Fibroblast of gingiva (primary cell): ENCODE measurements around the gene SAMD7.
A peak's percentile ranks its signal among the peaks of the same experiment; 100 is the strongest.

Experiments
- DNase-seq: peaks from one replicate; pipeline ENCODE4 v3.0.0-alpha.2; 2011; ENCODE audit warnings: low read depth

Gene SAMD7, protein sequence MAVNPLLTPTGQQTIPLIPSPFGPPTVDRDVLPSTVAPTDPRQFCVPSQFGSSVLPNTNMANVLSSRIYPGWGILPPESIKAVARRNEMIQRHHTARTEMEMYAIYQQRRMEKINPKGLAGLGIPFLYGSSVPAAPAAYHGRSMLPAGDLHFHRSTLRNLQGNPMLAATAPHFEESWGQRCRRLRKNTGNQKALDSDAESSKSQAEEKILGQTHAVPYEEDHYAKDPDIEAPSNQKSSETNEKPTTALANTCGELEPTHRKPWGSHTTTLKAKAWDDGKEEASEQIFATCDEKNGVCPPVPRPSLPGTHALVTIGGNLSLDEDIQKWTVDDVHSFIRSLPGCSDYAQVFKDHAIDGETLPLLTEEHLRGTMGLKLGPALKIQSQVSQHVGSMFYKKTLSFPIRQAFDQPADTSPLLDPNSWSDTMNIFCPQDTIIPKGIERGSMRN

DNA sequence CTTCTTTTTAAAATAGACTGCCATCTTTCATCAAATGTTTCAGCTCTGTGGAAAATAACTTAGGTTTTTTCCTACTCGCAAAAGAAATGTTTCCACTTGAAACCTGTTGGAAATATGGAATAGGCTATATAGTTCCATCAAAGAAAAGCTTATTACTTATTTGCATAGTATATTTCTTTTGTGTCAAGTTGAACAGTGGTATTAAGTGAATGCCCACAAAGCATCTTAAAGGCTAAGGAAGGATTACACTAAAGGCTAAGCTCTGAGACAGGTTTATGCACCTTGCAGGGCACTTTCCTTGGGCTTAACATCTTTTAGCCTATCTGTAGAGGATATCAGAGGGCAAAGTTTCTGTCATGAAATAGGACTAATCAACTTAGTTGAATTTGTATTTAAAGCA lies at the start of gene SAMD7:
TSS of gene SAMD7 (plus strand) at position 301 of the 400 bp plus-strand sequence. CDS start 7,927 bp downstream, outside the sequence.
- DNase-seq = no peak

DNA sequence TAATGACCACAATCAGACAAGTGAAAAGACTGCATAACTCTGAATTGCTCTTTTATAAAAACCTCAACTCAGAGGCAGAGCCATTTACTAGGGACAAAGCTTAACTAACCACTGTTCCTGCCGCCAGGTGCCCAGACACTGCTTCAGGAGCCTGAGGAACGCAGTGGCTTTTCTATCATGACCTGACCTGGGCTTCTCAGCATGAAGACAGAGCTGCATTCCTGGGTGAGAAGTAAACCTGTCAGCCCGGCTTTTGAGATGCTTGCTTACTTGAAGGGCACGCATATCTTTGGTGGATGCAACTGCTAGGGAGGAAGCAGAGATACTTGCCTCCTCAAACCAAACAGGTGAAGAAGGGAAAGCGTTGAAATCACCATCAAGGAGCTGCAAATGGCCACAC lies 49.5 kb upstream of the SAMD7 start:
- DNase-seq = no peak

DNA sequence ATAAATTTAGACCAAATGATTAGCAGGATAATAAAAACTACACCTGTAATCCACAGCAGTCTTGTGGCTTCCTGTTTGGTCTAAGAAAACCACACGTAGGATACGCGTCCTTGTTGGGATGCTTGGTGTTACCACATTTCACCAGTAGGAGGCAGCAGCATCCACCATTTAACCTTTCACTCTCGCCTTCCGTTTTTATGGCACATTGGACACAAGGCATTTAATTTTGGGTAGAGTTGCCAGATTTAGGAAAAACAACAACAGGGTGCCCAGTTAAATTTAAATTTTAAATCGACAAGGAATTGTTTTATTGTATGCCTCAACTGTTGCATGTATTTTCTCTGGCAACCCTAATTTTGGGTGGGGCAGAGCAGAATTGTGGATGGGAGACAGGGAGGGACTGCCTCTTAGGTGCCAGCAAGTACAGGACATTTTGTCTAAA lies 47.9 kb upstream of the SAMD7 start:
- peak; percentile 53 for DNase-seq

DNA sequence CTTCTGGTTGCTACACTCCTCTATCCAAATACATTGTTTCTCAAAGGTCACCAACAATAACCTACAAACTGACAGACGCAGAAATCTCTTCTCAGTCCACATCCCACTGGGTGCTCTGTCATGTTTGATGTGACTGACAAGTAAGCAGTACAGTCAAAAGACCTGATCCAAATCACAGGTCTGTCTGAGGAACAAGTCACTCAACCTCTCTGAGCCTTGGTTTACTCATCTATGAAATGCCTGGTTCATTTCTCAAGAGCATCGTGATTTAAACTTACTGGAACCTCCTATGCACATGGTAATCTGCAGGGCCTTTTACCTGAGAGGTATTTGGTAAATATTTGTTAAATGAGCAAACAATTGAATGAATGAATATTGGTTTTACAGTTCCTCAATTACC lies 47.1 kb upstream of the SAMD7 start:
- no peak for DNase-seq

DNA sequence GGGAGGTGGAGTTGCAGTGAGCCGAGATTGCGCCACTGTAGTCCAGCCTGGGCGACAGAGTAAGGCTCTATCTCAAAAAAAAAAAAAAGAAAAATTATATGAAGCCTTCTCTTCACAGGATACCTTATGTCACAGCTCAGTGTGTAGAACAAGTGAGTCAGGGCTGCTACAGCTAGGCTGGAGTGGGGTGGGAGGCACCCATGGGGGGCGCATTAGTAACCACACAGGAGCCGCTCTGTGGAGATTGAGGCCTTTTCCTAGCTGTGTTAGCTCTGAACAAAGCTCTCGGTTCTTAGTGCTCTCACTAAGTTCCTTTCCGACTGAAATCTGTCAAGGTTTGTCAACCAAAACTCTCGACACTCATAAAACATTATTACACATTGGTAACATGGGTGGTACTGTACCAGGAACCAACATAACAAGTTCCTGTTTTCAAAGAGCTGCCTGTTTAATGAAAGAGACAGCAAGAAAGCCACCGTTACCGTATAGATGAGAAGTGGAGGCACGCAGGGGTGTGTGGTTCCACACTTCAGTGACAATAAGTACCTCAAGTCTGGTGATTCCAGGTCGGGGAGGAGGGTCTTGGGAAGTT lies 46.1 kb upstream of the SAMD7 start:
- no peak for DNase-seq

DNA sequence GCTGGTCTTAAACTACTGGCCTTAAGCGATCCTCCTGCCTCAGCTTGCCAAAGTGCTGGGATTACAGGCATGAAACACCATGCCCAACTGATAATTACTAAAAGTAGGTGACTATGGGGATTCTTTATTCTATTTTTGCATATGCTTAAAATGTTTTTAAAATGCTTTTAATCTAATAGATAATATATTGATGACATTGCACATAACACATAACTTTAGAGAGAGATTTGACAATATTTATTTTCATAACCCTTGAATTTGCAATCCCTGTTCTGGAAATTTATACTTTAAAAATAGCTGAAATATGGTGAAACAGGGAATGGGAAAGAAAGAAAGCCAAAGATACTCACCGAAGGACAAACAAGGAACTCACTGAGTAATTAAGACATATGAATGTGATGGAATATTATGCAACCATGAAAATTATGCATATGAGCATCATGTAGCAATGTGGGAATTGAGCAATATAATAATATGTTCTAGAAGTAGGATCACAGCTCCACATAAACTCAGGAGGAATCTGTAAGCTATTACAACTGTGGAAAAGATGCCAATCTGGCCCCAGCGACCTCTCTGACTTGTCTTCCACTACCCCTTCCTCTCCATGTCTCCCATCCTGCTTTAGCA lies 43.7 kb upstream of the SAMD7 start:
- DNase-seq = no peak

DNA sequence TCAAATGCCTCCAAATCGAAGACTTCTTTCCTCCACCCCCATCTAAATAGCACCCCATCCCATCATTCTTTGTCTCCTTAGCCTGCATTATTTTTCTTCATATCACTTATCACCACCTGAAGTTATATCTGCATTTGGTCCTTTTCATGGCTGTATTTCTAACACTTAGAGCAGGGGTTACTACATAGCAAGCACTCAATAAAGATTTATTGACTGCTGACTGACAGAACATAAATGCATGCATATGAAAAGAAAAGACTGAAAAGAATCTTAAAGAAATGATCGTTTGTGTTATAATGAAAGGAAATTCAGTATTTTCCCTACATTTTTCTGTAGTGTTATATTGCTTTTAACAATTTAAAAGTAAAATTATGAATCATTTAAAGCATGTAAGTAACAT lies 43.0 kb upstream of the SAMD7 start:
- DNase-seq = no peak

DNA sequence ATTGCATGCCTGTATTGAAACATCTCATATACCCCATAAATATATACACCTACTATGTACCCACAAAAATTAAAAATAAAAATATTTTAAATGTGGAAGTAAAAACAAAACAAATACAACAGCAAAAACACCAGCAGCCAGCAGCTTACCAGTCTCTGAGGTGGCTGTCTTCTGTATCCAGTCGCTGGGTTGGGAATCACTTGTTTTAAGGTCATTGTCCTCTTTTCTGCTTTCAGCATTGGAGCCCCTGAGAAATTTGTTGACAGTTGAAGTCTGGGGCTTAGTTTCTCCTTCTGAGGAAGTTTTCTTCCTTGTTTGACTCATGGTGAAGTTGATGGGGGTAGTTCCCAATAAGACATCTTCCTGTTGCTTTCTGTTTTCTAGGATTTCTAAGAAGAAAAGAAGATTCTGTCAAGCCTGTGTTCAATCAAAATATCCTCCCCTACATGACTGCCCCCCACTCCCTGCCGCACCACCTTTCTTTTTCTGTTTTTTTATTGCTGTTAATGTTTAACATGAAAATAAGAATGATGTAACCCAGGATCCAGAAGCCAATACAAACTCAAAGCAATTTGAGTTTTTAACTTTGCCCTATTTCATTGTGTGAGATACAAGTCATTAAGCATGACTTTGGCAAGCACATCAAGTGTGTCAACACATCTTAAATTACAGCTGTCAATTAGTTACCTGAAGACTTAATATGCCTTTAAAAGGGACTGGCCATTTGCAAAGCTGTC lies 41.7 kb upstream of the SAMD7 start, which contains the start of gene LRRC31:
TSS of gene LRRC31 (minus strand) at position 452 of the 737 bp plus-strand sequence. CDS start at position 324, 128 bp downstream.
- DNase-seq = no peak

DNA sequence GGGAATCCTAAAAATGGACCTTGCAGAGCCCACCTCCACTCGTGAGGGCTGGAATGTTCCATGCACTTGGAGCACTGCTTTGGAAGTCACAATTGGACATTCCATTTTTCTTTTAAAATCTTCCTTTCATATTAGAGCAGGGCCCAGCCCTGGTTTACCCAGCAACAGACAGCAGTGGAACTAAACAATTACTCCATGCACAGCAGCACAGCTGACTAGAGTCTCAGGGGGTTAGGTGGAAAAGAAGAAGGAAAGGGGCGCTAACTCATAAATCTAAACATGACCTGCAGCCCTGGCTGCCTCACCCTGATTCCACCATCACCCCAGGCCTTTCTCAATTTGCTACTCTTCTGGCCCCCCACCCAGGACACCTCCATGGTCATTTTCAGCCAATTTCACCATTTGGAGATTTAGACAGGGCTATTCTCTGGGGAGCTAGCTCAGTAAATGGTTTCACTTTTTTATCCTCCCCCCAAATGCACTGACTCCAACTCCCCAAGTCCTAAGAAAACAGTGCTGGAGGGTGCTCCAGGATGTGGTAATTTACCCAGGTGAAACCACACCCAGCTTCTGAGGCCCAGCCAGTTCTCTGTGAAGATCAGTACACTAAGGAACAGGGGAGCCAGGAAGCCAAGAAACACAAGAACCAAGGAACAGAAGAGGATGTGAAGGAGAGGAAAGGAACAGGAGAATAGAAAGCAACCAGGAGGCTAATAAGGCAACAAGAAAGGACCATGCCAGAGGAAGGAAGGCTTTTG lies 40.1 kb upstream of the SAMD7 start:
- no peak for DNase-seq

DNA sequence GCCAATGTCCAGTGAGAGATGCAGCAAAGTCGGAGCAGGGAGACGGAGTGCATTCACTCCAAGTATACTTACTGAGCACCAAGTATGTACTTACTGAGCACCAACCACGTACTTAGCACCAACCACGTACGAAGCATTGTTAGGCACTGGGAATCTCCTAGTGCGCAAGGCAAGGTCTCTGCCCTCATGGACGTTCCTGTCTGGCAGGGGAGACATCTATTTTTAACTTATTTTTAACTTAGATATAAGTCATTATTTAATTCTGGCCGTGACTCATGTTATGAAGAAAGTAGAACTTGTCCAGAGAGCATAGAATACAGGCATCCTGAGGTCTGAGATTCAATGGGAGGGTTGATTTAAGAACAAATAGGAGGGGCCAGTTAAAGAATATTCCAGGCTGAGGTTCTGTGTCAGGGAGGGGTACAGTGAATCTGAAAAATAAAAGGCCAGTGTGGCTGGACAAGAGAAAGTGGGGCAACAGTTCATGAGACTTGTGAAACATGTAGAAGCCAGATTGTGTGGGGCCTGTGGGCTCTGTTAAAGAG lies 32.3 kb upstream of the SAMD7 start:
- no peak for DNase-seq

DNA sequence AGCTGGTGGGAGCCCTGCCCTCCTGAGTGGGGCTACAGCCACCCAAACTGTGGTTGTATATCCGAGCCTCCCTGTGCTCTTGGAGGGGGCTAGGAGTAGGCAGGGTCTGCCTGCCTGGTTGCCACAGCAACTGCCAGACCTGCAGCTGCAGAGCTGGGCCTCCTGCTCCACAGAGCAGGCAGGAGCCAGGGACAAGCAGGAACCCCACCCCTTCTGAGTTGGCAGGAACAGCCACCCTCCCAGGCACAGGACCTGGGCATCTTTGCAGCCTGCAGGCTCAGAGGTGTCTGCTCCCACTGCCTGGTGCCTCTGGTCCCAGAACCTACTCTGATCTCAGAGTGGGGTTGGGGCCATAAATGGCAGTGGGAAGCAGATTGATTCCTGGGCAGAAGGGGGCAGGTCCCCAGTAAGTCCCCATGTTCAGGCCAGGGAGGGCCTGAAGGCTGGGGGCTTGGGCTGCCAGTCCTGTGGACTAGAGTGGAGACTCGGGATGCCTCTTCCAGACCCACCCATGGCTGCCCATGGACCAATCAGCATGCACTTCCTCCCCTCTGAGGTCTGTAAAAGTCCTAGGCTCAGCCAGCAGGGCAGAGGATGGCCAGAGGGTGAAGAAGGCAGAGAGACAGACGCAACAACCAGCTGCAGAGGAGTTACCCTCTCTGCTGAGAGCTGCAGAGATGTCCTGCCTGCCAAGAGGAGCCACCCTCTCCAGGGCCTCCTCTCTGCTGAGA lies 31.4 kb upstream of the SAMD7 start:
- DNase-seq = no peak

DNA sequence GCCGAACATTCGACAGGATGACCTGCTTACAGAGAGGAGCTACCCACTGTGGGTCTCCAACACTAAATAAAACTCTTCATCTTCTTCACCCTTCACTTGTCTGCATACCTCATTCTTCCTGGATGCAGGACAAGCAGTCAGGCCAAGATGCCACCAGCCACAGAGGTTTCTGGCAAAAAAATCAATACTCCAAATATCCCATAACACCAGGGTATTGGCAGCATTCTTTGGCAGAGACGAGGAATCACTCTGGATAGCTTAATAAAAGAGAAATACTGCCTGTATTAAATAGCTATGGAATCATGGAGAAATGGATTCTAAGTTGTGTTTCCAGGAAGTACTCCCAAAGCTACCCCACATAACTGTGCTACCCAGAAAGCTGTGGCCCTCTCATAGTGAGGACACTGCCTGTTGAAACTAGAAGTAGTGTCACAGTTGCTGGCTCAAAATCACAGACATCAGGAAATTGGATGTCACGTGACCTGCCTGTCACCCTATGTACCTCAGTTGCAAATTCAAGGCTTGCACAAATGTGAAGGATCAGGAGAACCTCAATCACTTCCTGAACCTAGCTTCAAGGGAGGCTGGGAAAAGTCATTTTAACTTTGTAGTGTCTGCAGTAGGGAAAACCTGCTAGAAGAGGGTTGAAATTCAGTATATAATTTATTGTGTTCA lies 30.7 kb upstream of the SAMD7 start:
- no peak for DNase-seq

DNA sequence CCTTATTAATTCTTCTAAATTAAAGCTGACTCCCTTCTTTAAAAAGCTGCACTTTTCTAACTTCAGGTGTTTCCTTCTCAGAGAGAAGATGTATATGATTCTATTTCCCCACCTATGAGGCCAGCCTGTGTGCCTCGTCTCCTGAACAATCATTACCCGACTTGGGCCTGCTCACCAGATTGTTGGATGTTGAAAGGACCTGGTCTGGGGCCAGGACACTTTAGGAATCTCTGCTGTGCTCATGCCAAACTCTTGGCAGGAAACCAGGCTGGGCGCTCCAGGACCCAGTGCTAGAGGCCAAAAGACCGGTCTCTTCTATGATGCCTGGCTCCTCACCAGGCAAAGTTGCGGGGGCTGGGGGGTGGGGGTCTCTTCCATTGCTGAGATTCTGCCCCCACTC lies 24.7 kb upstream of the SAMD7 start:
- peak; percentile 83 for DNase-seq

DNA sequence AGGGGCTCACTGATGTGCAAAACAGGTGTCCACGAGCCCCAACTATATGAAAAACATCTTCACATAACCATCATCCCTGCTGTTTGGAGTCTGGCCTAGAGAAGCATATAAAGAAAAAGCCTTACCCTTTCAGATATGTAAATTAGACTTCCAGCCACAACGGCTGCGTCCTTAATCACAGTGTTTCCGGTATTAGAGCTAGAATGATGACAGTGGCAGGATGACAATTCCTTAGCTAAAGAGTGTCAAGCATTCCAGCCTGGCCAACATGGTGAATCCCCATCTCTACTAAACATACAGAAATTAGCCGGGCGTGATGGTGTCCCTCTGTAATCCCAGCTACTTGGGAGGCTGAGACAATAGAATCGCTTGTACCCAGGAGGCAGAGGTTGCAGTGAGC lies 19.5 kb upstream of the SAMD7 start:
- DNase-seq = no peak

DNA sequence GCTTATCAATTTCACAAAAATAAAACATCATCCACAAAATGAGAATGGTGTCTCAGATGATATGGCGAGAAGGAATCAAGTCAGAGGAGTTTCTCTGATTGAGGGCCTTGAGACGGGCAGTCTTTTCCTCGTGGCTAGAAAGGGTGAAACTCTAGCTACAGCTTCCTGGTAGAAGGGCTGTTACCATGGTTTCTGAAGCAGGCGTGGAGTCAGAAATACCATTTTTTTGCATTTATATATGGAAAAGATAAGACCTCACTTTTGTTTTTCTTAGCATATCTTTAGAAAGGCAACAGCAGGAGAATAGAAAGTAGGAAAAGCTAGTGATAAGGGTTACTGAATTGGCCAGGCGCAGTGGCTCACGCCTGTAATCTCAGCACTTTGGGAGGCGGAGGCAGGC lies 17.3 kb upstream of the SAMD7 start:
- DNase-seq = no peak

DNA sequence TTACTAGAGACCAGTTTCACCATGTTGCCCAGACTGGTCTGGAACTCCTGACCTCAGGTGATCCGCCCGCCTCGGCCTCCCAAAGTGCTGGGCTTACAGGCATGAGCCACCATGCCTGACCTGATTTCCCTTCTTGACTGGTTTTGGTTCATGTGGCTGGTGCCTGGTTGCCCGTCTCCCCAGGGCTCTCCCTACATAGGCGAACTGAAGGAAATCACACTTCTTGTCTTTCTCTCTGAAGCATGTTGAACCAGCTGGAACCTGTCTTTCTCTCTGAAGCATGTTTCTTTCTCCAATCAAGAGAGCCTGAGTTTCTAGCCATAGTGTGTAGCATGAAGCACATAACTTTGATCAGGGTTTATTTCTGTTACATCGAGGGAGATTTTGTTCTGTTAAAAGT lies 16.3 kb upstream of the SAMD7 start:
- DNase-seq = no peak

DNA sequence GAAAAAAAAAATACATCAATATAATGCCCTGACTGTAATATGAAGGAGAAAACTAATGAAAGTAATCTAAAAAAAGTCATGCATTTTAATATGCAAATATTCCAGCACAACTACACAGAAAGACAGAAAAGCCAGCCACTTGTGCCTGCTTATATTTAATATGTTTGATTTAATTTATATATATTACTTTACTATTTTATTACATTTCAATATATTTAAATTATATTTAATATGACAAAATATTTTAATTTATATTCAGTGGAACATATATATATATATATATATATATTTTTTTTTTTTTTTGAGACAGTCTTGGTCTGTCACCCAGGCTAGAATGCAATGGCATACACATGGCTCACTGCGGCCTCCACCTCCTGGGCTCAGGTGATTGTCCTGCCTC lies 14.1 kb upstream of the SAMD7 start:
- DNase-seq = no peak

DNA sequence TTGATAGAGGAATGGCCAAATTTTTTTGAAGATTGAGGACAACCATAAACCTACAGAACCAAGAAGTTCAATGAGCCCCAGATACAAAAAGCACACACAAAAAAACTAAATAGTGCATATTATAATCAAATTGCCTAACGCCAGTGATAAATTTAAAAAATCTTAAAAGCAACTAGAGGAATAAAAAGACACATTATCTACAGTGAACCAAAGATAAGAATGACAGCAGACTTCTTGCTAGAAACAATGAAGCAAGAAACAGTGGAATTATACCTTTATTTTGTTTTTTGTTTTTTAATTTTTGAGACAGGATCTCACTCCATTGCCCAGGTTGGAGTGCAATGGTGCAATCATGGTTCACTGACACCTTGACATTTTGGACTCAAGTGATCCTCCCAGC lies 9.9 kb upstream of the SAMD7 start:
- no peak for DNase-seq

DNA sequence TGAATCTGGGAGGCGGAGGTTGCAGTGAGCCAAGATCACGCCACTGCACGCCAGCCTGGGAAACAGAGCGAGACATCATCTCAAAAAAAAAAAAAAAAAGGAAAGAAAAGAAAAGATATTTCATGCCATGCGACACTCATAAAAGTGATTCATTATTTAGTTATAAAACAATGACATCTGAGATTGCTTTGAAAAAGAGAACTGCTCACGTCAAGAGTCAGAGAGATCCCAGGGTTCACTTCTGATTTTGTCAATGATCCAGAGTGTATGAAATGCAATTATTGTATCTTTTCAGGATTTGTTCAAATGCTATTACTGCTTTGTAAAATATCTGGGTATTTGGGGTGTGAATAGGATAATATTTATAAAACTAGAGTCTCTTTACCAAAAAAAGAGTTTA lies 6.0 kb upstream of the SAMD7 start:
- DNase-seq = no peak

DNA sequence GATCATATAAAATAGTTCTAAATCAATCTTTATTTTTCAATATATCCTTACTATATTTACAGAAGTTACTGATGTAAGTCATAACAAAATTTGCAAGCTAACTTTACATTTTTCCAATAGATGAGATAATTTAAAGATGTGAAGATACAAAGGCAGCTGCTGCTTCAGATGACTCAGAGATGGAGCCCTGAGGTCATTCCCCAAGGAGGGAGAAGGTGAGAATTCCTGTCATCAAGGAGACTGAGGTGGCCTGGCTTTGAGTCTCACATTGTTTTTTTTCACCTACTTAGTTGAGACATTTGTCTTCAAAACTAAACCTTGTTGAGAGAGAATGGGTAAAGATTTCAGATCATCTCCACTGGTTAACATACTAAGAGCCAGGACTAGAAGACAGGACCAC lies 3.9 kb upstream of the SAMD7 start:
- DNase-seq = no peak
